ENCODE results near the gene UBAC1. TPM values are rescaled to one million over a fixed set of nuclear protein-coding genes. Genes with fewer than 3 reads are reported as not detected.

Gene UBAC1
- total and polyA plus RNA-seq, 4 donors, result 16.2 to 115 (median 16.4) TPM

DNA sequence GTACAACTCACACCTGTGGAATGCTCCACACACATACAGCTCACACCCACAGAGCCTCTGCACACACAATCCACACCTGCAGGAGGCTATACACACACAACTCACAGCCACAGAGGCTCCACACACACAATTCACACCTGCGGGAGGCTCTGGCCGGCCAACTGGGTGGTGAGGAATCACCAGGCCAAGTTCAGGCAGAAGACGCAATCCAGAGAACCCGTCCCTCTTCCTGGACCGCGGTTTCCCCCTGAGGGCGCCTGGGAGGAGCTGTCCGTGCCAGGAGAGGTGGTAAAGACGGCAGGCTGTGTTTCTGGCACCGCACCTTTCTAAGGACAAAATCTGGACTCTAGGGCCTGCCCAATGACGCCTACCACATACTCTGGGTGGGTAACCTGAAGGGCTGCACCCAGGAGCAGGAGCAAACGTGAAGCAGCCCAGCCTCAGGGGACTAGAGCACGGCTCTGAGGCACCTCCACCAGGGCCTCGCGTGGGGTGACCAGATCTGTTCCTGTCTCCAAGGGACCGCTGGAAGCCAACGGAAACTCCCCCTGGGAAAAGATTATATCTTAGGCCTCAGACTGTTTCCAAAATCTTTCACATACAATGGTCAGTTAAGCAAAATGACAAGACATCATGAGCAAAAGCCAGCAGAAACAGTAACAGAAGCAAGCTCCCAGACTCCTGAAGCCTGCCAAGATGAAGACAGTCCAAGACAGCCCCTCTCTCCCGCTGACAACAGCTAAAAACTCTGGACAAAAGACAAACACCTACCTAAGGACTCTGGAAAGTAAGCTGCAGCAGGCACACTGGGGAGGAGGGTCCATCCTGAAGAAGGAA lies 70.8 kb downstream of the UBAC1 start:
- Histone ChIP-seq H3K9ac (ENCODE audit: low read depth in 1 of 2, low read length in 2 of 2) (no peak overlapping the region), H3K9me3 (ENCODE audit: control insufficient read depth in 4 of 4, low read length in 3 of 4) (no peaks in the 10 kb centered on the region), H3K4me3 (ENCODE audit: low read depth in 1 of 3, low read length in 3 of 3) (no peak overlapping the region), H3K27me3 (ENCODE audit: control insufficient read depth in 4 of 4, insufficient read depth in 4 of 4, low read length in 3 of 4) (no peaks in the 10 kb centered on the region), H3K4me1 (ENCODE audit: control insufficient read depth in 4 of 4, insufficient read depth in 4 of 4, low read length in 3 of 4) (peaks cover 0 to 11% (median 3%) of the 10 kb centered on the region in 4 donors), H3K27ac (ENCODE audit: low read depth in 1 of 2, low read length in 2 of 2) (no peak overlapping the region), H3K36me3 (ENCODE audit: control insufficient read depth in 4 of 4, insufficient read depth in 3 of 4, low read depth in 1 of 4, low read length in 3 of 4) (no peaks in the 10 kb centered on the region)
- TF ChIP-seq FOXA2 (IDR thresholded peaks at IDR 0.05) (no peak), HNF4A (conservative IDR thresholded peaks at IDR 0.05) (no peak), RAD21 (IDR thresholded peaks at IDR 0.05) (no peak), HNF4G (IDR thresholded peaks at IDR 0.05) (no peak), JUND (IDR thresholded peaks at IDR 0.05) (no peak), YY1 (IDR thresholded peaks at IDR 0.05) (no peak), FOXA1 (IDR thresholded peaks at IDR 0.05) (no peak), TAF1 (conservative IDR thresholded peaks at IDR 0.05) (no peak), RXRA (IDR thresholded peaks at IDR 0.05) (no peak), NR2F2 (IDR thresholded peaks at IDR 0.05) (no peak), SP1 (IDR thresholded peaks at IDR 0.05) (no peak), EGR1 (IDR thresholded peaks at IDR 0.05; ENCODE audit: low read depth in 2 of 2) (no peak), GABPA (IDR thresholded peaks at IDR 0.05 in 1 of 2, conservative IDR thresholded peaks at IDR 0.05 in 1 of 2) (no peak)
- TF ChIP-seq, protein P1, sequence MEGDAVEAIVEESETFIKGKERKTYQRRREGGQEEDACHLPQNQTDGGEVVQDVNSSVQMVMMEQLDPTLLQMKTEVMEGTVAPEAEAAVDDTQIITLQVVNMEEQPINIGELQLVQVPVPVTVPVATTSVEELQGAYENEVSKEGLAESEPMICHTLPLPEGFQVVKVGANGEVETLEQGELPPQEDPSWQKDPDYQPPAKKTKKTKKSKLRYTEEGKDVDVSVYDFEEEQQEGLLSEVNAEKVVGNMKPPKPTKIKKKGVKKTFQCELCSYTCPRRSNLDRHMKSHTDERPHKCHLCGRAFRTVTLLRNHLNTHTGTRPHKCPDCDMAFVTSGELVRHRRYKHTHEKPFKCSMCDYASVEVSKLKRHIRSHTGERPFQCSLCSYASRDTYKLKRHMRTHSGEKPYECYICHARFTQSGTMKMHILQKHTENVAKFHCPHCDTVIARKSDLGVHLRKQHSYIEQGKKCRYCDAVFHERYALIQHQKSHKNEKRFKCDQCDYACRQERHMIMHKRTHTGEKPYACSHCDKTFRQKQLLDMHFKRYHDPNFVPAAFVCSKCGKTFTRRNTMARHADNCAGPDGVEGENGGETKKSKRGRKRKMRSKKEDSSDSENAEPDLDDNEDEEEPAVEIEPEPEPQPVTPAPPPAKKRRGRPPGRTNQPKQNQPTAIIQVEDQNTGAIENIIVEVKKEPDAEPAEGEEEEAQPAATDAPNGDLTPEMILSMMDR (IDR thresholded peaks at IDR 0.05; ENCODE audit: low read depth, low read length, missing input control), result no peak
- TF ChIP-seq, protein P2, sequence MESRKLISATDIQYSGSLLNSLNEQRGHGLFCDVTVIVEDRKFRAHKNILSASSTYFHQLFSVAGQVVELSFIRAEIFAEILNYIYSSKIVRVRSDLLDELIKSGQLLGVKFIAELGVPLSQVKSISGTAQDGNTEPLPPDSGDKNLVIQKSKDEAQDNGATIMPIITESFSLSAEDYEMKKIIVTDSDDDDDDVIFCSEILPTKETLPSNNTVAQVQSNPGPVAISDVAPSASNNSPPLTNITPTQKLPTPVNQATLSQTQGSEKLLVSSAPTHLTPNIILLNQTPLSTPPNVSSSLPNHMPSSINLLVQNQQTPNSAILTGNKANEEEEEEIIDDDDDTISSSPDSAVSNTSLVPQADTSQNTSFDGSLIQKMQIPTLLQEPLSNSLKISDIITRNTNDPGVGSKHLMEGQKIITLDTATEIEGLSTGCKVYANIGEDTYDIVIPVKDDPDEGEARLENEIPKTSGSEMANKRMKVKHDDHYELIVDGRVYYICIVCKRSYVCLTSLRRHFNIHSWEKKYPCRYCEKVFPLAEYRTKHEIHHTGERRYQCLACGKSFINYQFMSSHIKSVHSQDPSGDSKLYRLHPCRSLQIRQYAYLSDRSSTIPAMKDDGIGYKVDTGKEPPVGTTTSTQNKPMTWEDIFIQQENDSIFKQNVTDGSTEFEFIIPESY (IDR thresholded peaks at IDR 0.05), result no peak
- TF ChIP-seq, protein P3, sequence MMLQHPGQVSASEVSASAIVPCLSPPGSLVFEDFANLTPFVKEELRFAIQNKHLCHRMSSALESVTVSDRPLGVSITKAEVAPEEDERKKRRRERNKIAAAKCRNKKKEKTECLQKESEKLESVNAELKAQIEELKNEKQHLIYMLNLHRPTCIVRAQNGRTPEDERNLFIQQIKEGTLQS (IDR thresholded peaks at IDR 0.05), result no peak
- TF ChIP-seq, protein P4, sequence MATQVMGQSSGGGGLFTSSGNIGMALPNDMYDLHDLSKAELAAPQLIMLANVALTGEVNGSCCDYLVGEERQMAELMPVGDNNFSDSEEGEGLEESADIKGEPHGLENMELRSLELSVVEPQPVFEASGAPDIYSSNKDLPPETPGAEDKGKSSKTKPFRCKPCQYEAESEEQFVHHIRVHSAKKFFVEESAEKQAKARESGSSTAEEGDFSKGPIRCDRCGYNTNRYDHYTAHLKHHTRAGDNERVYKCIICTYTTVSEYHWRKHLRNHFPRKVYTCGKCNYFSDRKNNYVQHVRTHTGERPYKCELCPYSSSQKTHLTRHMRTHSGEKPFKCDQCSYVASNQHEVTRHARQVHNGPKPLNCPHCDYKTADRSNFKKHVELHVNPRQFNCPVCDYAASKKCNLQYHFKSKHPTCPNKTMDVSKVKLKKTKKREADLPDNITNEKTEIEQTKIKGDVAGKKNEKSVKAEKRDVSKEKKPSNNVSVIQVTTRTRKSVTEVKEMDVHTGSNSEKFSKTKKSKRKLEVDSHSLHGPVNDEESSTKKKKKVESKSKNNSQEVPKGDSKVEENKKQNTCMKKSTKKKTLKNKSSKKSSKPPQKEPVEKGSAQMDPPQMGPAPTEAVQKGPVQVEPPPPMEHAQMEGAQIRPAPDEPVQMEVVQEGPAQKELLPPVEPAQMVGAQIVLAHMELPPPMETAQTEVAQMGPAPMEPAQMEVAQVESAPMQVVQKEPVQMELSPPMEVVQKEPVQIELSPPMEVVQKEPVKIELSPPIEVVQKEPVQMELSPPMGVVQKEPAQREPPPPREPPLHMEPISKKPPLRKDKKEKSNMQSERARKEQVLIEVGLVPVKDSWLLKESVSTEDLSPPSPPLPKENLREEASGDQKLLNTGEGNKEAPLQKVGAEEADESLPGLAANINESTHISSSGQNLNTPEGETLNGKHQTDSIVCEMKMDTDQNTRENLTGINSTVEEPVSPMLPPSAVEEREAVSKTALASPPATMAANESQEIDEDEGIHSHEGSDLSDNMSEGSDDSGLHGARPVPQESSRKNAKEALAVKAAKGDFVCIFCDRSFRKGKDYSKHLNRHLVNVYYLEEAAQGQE (IDR thresholded peaks at IDR 0.05), result no peak
- TF ChIP-seq, protein P5, sequence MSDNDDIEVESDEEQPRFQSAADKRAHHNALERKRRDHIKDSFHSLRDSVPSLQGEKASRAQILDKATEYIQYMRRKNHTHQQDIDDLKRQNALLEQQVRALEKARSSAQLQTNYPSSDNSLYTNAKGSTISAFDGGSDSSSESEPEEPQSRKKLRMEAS (IDR thresholded peaks at IDR 0.05), result no peak
- WGBS, result 92% methylated on average over 18 of the region's 18 CpGs
- DNase-seq (ENCODE audit: low spot score), result no peak

Data from liver (tissue), 9 donors.